HepG2 (cell line): Measurements from ENCODE around the gene ATP6V0E1. TPM values are rescaled to one million over a fixed set of nuclear protein-coding genes. Genes with fewer than 3 reads are reported as not detected.

Source experiments
- CBX1 ChIP-seq: IDR thresholded peaks from one replicate; pipeline ENCODE4 v1.6.1; 2016; ENCODE audit warnings: antibody characterized with exemption, low read depth
- CREB1 ChIP-seq, 2 experiments: fragments of 450-650 bp in 1 of 2; IDR thresholded peaks; 2 replicates each; pipeline ENCODE4 v1.6.1; 2016 to 2017; ENCODE audit warnings: control low read depth in 1 of 2, mild to moderate bottlenecking in 1 of 2, missing compliant biosample characterization in 1 of 2, missing genetic modification characterization in 1 of 2
- GPN1 ChIP-seq: sonication (generic); formaldehyde crosslinking; IDR thresholded peaks from 2 replicates; pipeline ENCODE4 v1.5.1; 2020; ENCODE audit warnings: missing genetic modification reagents, borderline replicate concordance
- KDM1A ChIP-seq: IDR thresholded peaks from 2 replicates; pipeline ENCODE4 v1.6.1; 2016; ENCODE audit warnings: missing compliant biosample characterization
- MBD4 ChIP-seq: IDR thresholded peaks from 2 replicates; pipeline ENCODE4 v1.6.1; 2012; ENCODE audit warnings: low read length, inconsistent platforms, borderline replicate concordance
- NFATC3 ChIP-seq: sonication (generic); formaldehyde crosslinking; IDR thresholded peaks from 2 replicates; pipeline ENCODE4 v1.5.1; 2020; ENCODE audit warnings: mild to moderate bottlenecking, missing genetic modification reagents
- NR2F2 ChIP-seq: IDR thresholded peaks from 2 replicates; pipeline ENCODE4 v1.6.1; 2012; ENCODE audit warnings: low read depth, inconsistent platforms, borderline replicate concordance
- NR3C1 ChIP-seq: sonication (generic); formaldehyde crosslinking; IDR thresholded peaks from 2 replicates; pipeline ENCODE4 v1.4.0; 2020; ENCODE audit warnings: missing genetic modification reagents
- SMAD3 ChIP-seq: sonication (generic); formaldehyde crosslinking; IDR thresholded peaks from 2 replicates; pipeline ENCODE4 v1.4.0; 2020; ENCODE audit warnings: missing genetic modification reagents
- TOPORS ChIP-seq: sonication (generic); formaldehyde crosslinking; IDR thresholded peaks from 2 replicates; pipeline ENCODE4 v1.8.0; 2023; ENCODE audit warnings: mild to moderate bottlenecking, missing genetic modification reagents
- ZNF549 ChIP-seq: sonication (generic); formaldehyde crosslinking; IDR thresholded peaks from 2 replicates; pipeline ENCODE4 v1.5.0; 2020; ENCODE audit warnings: missing genetic modification reagents
- ZNF792 ChIP-seq: IDR thresholded peaks from 2 replicates; pipeline ENCODE4 v1.6.1; 2016
- polyA plus RNA-seq, 8 experiments: library from polyadenylated mRNA; depleted of rRNA in 3 of 8; stranded (reverse) in 7 of 8; unstranded in 1 of 8; fragments of >200 nt; fragmentation: Illumina TruSeq in 4 of 8; extraction: Trizol in 4 of 8; gene quantifications; 2 replicates each; pipeline versions ENCODE4 v1.2.1 to v1.2.3, GENCODE V29; 2011 to 2016; ENCODE audit warnings: low read depth in 4 of 8, missing spikeins in 1 of 8, mixed read lengths in 1 of 8; ENCODE audit not compliant: insufficient read depth in 1 of 8
- total RNA-seq, 5 experiments: library from RNA; depleted of rRNA; stranded (reverse); fragments of >200 nt; fragmentation: Illumina TruSeq; extraction: Trizol; gene quantifications; 2 replicates each; pipeline ENCODE4 v1.2.3, GENCODE V29; 2016; ENCODE audit warnings: low read depth in 1 of 5
- TF ChIP-seq, protein P1 (sequence below): sonication (generic); formaldehyde crosslinking; IDR thresholded peaks from 2 replicates; pipeline ENCODE4 v1.8.0; 2022; ENCODE audit warnings: mild to moderate bottlenecking, missing genetic modification reagents, moderate library complexity
- TF ChIP-seq, protein P2 (sequence below): sonication (generic); formaldehyde crosslinking; IDR thresholded peaks from 2 replicates; pipeline ENCODE4 v1.9.0; 2022; ENCODE audit warnings: missing genetic modification reagents, mild to moderate bottlenecking, borderline replicate concordance
- TF ChIP-seq, protein P3 (sequence below): sonication (generic); formaldehyde crosslinking; IDR thresholded peaks from 2 replicates; pipeline ENCODE4 v1.4.0; 2020; ENCODE audit warnings: mild to moderate bottlenecking, missing genetic modification reagents
- TF ChIP-seq, protein P4 (sequence below): sonication (generic); formaldehyde crosslinking; IDR thresholded peaks from 2 replicates; pipeline ENCODE4 v1.5.0; 2020; ENCODE audit warnings: missing genetic modification reagents, mild to moderate bottlenecking, borderline replicate concordance
- TF ChIP-seq, protein P5 (sequence below): sonication (generic); formaldehyde crosslinking; IDR thresholded peaks from 2 replicates; pipeline ENCODE4 v1.8.1; 2023; ENCODE audit warnings: mild to moderate bottlenecking, moderate library complexity, missing genetic modification reagents

Gene ATP6V0E1
- total and polyA plus RNA-seq, 2 of the 13 experiments (the other 11 are each of a cell fraction or from before 2014, with no cell fraction given) = 143 to 215 TPM

DNA sequence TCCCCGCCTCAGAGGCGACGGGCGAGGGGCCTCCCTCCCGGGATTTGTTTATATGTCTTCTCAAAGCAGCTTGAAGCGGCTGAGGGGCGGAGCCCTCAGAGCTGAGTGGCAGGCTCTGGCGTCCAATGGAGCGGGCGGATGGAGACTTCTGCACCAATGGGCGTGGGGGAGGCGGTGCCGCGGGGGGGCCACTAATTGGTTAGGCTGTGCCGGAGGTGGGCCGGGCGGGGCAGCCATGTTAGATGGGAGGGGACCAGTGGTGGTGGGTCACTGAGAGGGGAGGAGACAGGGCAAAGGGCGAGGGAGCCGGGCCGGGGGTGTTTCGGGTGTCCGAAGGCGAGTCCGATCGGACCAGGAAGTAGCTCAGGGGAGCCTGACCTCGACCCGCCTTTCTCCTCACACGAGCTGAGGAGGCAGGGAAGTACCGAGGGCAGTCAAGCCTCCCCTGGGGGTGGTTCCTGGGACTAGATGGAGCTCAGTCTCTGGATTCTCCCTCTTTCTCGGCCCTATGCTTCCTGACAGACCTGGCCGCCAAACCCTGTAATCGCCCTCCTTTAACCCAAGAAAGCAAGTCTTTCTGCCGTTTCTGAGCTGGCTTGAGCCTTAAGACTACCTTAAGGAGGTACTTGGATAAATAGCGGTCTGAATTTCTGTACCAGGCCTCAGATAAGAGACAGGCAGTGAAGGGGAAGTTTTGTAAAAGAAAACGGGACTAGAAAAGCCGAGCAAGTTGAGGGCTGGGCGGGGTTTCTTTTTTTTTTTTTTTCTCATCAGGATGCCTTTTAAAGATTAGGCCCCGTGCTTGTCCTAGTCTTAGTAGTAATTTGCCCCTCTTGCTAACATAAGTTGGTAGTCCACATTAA is 73.7 kb downstream of the ATP6V0E1 start (continued):
- TF ChIP-seq ZNF792 (CRISPR knock-in tag) (no peak; the same call in 1 of the 2 replicates), ZNF549 (CRISPR knock-in tag) (no peak), NR3C1 (CRISPR knock-in tag) (no peak), NFATC3 (no peak), TOPORS (CRISPR knock-in tag) (no peak), CREB1 (IDR thresholded peaks at IDR 0.05) (peak; percentile 60; the same call in 1 of the 2 replicates), CREB1 (CRISPR knock-in tag; IDR thresholded peaks at IDR 0.05) (peak; percentile 79), GPN1 (CRISPR knock-in tag) (no peak), CBX1 (no peak), NR2F2 (no peak), KDM1A (CRISPR knock-in tag) (no peak), MBD4 (no peak), SMAD3 (CRISPR knock-in tag) (peak; percentile 38; the same call in 1 of the 2 replicates)
- TF ChIP-seq, protein P1, sequence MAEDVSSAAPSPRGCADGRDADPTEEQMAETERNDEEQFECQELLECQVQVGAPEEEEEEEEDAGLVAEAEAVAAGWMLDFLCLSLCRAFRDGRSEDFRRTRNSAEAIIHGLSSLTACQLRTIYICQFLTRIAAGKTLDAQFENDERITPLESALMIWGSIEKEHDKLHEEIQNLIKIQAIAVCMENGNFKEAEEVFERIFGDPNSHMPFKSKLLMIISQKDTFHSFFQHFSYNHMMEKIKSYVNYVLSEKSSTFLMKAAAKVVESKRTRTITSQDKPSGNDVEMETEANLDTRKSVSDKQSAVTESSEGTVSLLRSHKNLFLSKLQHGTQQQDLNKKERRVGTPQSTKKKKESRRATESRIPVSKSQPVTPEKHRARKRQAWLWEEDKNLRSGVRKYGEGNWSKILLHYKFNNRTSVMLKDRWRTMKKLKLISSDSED (CRISPR knock-in tag) = no peak
- TF ChIP-seq, protein P2, sequence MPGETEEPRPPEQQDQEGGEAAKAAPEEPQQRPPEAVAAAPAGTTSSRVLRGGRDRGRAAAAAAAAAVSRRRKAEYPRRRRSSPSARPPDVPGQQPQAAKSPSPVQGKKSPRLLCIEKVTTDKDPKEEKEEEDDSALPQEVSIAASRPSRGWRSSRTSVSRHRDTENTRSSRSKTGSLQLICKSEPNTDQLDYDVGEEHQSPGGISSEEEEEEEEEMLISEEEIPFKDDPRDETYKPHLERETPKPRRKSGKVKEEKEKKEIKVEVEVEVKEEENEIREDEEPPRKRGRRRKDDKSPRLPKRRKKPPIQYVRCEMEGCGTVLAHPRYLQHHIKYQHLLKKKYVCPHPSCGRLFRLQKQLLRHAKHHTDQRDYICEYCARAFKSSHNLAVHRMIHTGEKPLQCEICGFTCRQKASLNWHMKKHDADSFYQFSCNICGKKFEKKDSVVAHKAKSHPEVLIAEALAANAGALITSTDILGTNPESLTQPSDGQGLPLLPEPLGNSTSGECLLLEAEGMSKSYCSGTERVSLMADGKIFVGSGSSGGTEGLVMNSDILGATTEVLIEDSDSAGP (CRISPR knock-in tag) = peak; percentile 65; the same call in 1 of the 2 replicates
- TF ChIP-seq, protein P3, sequence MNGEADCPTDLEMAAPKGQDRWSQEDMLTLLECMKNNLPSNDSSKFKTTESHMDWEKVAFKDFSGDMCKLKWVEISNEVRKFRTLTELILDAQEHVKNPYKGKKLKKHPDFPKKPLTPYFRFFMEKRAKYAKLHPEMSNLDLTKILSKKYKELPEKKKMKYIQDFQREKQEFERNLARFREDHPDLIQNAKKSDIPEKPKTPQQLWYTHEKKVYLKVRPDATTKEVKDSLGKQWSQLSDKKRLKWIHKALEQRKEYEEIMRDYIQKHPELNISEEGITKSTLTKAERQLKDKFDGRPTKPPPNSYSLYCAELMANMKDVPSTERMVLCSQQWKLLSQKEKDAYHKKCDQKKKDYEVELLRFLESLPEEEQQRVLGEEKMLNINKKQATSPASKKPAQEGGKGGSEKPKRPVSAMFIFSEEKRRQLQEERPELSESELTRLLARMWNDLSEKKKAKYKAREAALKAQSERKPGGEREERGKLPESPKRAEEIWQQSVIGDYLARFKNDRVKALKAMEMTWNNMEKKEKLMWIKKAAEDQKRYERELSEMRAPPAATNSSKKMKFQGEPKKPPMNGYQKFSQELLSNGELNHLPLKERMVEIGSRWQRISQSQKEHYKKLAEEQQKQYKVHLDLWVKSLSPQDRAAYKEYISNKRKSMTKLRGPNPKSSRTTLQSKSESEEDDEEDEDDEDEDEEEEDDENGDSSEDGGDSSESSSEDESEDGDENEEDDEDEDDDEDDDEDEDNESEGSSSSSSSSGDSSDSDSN (CRISPR knock-in tag) = peak; percentile 24; the same call in 1 of the 2 replicates
- TF ChIP-seq, protein P4, sequence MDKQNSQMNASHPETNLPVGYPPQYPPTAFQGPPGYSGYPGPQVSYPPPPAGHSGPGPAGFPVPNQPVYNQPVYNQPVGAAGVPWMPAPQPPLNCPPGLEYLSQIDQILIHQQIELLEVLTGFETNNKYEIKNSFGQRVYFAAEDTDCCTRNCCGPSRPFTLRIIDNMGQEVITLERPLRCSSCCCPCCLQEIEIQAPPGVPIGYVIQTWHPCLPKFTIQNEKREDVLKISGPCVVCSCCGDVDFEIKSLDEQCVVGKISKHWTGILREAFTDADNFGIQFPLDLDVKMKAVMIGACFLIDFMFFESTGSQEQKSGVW = no peak
- TF ChIP-seq, protein P5, sequence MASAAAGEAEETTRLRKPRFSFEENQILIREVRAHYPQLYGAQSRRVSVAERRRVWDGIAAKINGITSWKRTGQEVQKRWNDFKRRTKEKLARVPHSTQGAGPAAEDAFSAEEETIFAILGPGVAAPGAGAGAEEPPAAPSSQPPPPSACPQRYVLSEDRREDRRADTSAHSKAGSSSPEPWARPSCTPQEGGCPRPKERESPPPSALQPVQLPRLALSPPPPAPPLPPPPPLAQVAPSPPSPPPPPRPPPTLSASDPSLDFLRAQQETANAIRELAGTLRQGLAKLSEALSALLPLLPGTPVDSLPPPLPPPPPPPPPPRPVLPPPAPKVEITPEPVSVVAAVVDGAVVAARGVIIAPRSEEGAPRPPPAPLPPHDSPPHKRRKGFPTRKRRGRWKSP (CRISPR knock-in tag) = no peak
